ENCODE results near the gene ARHGAP6.
"Not testable (repeated sequence)": the region's sequence is repeated elsewhere in the genome, so short reads cannot be mapped to it uniquely, and the experiment has no call there.

The ARHGAP6 gene

GRCh38 chrX:11381464-11381863 is 284.3 kb downstream of the ARHGAP6 start:
- H3K4me1 Mint-ChIP-seq (ENCODE audit: low read depth in 2 of 2) = no peaks in the 10 kb centered on the region
- DNase-seq = no peak
- H3K27me3 Mint-ChIP-seq = no peaks in the 10 kb centered on the region
- H3K27ac Mint-ChIP-seq = no peak overlapping the region
- H3K4me3 Mint-ChIP-seq = no peak overlapping the region
- no peaks in the 10 kb centered on the region for H3K9me3 Mint-ChIP-seq
- no peaks in the 10 kb centered on the region for H3K36me3 Mint-ChIP-seq (ENCODE audit: insufficient read depth)
- no peak for ATAC-seq (replicated peaks)

GRCh38 chrX:11380187-11380844 is 285.4 kb downstream of the ARHGAP6 start:
- Mint-ChIP-seq H3K27ac (no peak overlapping the region), H3K4me3 (no peak overlapping the region), H3K27me3 (peaks cover 0 to 6% of the 10 kb centered on the region in 2 donors), H3K4me1 (ENCODE audit: low read depth in 2 of 2) (no peaks in the 10 kb centered on the region), H3K36me3 (ENCODE audit: insufficient read depth) (no peaks in the 10 kb centered on the region), H3K9me3 (no peaks in the 10 kb centered on the region)
- ATAC-seq (replicated peaks) = no peak
- no peak for DNase-seq

DNA sequence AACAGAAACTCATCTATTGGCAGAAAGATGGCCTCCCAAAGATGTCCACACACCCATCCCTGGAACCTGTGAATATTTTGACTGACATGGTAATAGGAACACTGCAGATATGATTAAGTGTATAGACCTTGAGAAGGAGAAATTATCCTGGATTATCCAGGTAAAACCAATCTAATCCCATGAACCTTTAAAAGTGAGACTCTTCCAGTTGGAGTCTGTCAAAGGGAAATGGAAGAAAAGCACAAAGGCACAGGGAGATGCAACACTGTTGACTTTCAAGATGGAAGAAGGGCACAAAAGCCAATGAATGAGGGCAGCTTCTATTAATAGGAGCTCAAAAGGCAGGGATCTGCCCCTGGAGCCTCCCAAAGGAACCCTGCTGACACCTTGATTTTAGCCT is 289.6 kb downstream of the ARHGAP6 start:
- DNase-seq (no peak), ATAC-seq (replicated peaks) (no peak)
- Mint-ChIP-seq H3K27ac (no peak overlapping the region), H3K4me1 (ENCODE audit: low read depth in 2 of 2) (no peaks in the 10 kb centered on the region), H3K4me3 (no peak overlapping the region), H3K27me3 (peaks cover 0 to 6% of the 10 kb centered on the region in 2 donors), H3K36me3 (ENCODE audit: insufficient read depth) (no peaks in the 10 kb centered on the region), H3K9me3 (no peaks in the 10 kb centered on the region)

DNA sequence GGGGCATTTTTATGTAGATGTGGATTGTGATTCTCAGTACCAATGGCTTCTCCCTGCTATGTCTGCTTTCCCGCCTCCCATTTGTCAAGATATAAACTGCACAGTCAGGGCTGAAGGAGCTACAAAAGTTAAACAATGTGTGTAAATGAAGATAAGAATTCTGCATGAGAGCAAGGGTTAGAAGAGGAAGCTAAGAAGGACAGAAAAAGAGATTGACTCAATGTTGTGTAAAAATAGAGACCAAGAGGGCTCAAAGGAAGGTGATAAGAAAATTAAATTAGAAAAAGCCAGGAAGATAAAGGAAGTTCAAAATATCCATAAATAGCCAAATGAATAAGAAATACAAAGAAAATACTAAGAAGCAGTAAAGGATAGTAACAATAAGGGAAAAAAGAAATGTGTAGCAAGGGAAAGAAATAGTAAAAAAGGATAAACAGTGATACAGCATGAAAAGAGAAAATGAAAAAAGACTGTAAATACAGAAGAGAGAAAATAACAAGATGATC is 290.1 kb downstream of the ARHGAP6 start:
- Mint-ChIP-seq H3K27me3 (peaks cover 0 to 6% of the 10 kb centered on the region in 2 donors), H3K27ac (no peak overlapping the region)
- DNase-seq = no peak

DNA sequence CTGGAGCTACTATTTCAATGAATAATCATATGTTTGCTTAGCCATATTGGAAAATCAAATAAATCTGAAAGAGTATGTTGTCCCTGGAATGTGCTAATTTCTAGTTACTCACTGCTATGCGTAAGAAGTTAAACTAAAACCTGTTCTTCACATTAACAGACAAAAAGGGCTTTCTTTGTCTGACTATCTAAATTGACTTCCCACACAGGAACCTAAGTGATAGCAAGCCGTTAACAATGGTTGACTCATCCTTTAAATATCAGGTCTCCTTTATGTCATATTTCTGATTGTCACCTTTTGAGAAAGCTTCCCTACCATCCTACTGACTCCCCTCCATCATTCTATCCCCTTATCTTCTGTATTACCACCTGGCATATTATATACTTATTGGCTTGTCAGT is 291.1 kb downstream of the ARHGAP6 start:
- Mint-ChIP-seq H3K27me3 (peaks cover 0 to 6% of the 10 kb centered on the region in 2 donors), H3K36me3 (ENCODE audit: insufficient read depth) (no peaks in the 10 kb centered on the region), H3K4me1 (ENCODE audit: low read depth in 2 of 2) (no peaks in the 10 kb centered on the region), H3K4me3 (no peak overlapping the region), H3K27ac (no peak overlapping the region), H3K9me3 (no peaks in the 10 kb centered on the region)
- ATAC-seq (replicated peaks) (no peak), DNase-seq (no peak)

More for the DNA sequence above, 290.1 kb downstream of the ARHGAP6 start:
- Mint-ChIP-seq H3K4me1 (ENCODE audit: low read depth in 2 of 2) (no peaks in the 10 kb centered on the region), H3K9me3 (no peaks in the 10 kb centered on the region), H3K4me3 (no peak overlapping the region), H3K36me3 (ENCODE audit: insufficient read depth) (no peaks in the 10 kb centered on the region)
- ATAC-seq (replicated peaks) = no peak

DNA sequence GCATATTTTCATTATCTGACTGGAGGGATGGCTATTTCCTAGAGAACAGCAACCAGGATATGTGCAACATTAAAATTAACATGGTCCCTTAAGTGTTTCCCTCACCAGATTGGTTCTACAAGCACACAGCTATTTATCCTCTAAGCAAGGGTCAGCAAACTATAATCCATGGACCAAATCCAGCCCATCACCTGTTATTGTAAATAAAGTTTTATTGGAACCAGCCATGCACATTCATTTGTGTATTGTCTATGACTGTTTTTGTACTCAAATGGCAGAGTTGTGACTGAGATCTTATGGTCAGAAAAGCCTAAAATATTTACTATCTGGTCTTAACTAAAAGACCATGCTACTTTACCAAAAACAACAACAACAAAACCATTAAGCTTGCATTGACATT is 294.6 kb downstream of the ARHGAP6 start:
- ATAC-seq (replicated peaks) = no peak
- Mint-ChIP-seq H3K4me1 (ENCODE audit: low read depth in 2 of 2) (no peaks in the 10 kb centered on the region), H3K4me3 (no peak overlapping the region), H3K27me3 (peaks cover 0 to 5% of the 10 kb centered on the region in 2 donors), H3K9me3 (peaks cover 0 to 3% of the 10 kb centered on the region in 2 donors), H3K27ac (no peak overlapping the region), H3K36me3 (ENCODE audit: insufficient read depth) (no peaks in the 10 kb centered on the region)
- DNase-seq = no peak

DNA sequence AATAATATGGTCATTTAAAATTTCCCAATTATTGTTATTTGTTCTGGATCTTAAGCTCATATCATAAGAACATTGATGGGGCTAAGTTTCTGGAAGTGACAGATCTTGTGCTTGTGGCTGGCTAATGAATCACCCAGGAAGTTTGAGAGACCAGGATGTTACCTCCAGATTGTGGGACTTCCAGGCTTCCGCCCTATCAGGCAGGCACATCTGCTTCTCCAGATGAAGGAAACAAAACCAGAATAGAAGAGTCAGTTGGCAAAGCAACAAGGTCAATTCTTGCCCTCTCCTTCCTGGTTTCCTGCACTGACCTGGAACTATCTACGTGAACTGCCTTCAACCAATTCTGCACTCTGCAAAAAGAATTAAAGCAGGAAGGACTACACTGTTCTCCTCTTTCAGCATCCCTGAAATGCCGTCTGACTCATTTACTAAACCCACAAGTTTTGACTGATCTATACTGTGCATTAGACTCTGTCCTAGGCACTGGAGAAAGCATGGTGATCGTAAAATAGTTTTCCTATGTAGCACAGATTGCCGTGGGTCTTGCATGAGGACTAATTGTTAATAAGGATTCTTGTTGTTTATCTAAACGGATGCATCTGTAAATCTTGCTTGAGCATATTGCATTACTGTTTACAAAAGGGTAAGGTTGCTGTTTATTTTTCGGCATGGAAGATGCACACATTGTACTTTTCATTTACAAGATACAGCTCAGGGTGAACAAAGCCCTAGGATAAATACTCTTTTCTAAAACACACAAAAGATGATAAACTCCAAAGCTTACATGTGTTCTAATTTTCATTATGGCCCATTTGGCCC is 297.9 kb downstream of the ARHGAP6 start:
- no peak overlapping the region for H3K4me3 Mint-ChIP-seq
- H3K9me3 Mint-ChIP-seq = peaks cover 0 to 3% of the 10 kb centered on the region in 2 donors
- H3K27me3 Mint-ChIP-seq = no peaks in the 10 kb centered on the region
- no peak overlapping the region for H3K27ac Mint-ChIP-seq
- no peak for ATAC-seq (replicated peaks)
- no peak for DNase-seq
- no peaks in the 10 kb centered on the region for H3K4me1 Mint-ChIP-seq (ENCODE audit: low read depth in 2 of 2)
- no peaks in the 10 kb centered on the region for H3K36me3 Mint-ChIP-seq (ENCODE audit: insufficient read depth)

GRCh38 chrX:11366998-11367595 is 298.6 kb downstream of the ARHGAP6 start:
- peaks cover 0 to 3% of the 10 kb centered on the region in 2 donors for H3K9me3 Mint-ChIP-seq
- no peak for DNase-seq
- H3K4me1 Mint-ChIP-seq (ENCODE audit: low read depth in 2 of 2) = no peaks in the 10 kb centered on the region
- no peak overlapping the region for H3K4me3 Mint-ChIP-seq
- no peaks in the 10 kb centered on the region for H3K36me3 Mint-ChIP-seq (ENCODE audit: insufficient read depth)
- no peaks in the 10 kb centered on the region for H3K27me3 Mint-ChIP-seq
- H3K27ac Mint-ChIP-seq = no peak overlapping the region
- ATAC-seq (replicated peaks) = no peak

DNA sequence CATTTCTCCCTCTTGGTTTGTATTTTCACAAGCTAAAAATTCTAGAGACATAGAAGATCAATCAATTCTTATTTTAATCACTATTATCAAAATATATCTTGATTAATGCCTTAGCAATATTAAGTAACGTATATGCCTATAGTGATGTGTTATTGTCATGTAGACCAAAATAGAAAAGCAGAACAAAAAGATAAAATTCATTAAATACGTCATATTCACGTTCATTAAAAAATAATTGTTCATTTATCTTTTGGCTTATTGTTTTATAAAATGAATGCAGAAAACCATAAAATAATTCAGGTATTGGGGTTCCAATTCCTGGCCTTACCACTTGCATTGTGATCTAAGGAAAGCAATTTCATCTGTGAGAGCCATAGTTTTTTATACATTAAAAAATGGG is 300.3 kb downstream of the ARHGAP6 start:
- no peaks in the 10 kb centered on the region for H3K4me1 Mint-ChIP-seq (ENCODE audit: low read depth in 2 of 2)
- no peak overlapping the region for H3K27ac Mint-ChIP-seq
- peaks cover 0 to 3% of the 10 kb centered on the region in 2 donors for H3K9me3 Mint-ChIP-seq
- no peak overlapping the region for H3K4me3 Mint-ChIP-seq
- ATAC-seq (replicated peaks) (no peak), DNase-seq (no peak)
- no peaks in the 10 kb centered on the region for H3K36me3 Mint-ChIP-seq (ENCODE audit: insufficient read depth)
- no peaks in the 10 kb centered on the region for H3K27me3 Mint-ChIP-seq

- no peak overlapping the region for H3K27ac Mint-ChIP-seq
- H3K27me3 Mint-ChIP-seq = no peaks in the 10 kb centered on the region
- no peaks in the 10 kb centered on the region for H3K36me3 Mint-ChIP-seq (ENCODE audit: insufficient read depth)
- H3K4me3 Mint-ChIP-seq = no peak overlapping the region
- H3K4me1 Mint-ChIP-seq (ENCODE audit: low read depth in 2 of 2) = no peaks in the 10 kb centered on the region
- DNase-seq = no peak
- peaks cover 0 to 3% of the 10 kb centered on the region in 2 donors for H3K9me3 Mint-ChIP-seq
- no peak for ATAC-seq (replicated peaks)
Measured at GRCh38 chrX:11364835-11365234, 300.9 kb downstream of the ARHGAP6 start.

DNA sequence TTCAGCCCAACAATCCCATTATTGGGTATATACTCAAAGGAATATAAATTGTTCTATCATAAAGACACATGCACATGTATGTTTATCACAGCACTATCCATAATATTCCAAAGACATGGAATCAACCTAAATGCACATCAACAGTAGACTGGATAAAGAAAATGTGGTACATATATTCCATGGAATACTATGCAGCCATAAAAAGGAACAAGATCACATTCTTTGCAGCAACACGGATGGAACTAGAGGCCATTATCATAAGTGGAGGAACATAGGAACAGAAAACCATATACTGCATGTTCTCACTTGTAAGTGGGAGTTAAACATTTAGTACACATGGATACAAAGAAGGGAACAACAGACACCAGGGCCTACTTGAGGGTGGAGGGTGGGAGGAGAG is 301.9 kb downstream of the ARHGAP6 start:
- not testable (repeated sequence) for H3K9me3 Mint-ChIP-seq; H3K4me3 Mint-ChIP-seq; H3K4me1 Mint-ChIP-seq (ENCODE audit: low read depth in 2 of 2); H3K27ac Mint-ChIP-seq; ATAC-seq (replicated peaks); H3K27me3 Mint-ChIP-seq; H3K36me3 Mint-ChIP-seq (ENCODE audit: insufficient read depth); DNase-seq

- Mint-ChIP-seq H3K36me3 (ENCODE audit: insufficient read depth) (no peaks in the 10 kb centered on the region), H3K9me3 (peaks cover 0 to 3% of the 10 kb centered on the region in 2 donors), H3K4me3 (no peak overlapping the region), H3K4me1 (ENCODE audit: low read depth in 2 of 2) (no peaks in the 10 kb centered on the region), H3K27me3 (no peaks in the 10 kb centered on the region), H3K27ac (no peak overlapping the region)
- DNase-seq (no peak), ATAC-seq (replicated peaks) (peak; percentile 22)
Measured at GRCh38 chrX:11363069-11363594, 302.6 kb downstream of the ARHGAP6 start.

- H3K4me3 Mint-ChIP-seq; H3K27me3 Mint-ChIP-seq; H3K9me3 Mint-ChIP-seq; H3K4me1 Mint-ChIP-seq (ENCODE audit: low read depth in 2 of 2); H3K27ac Mint-ChIP-seq; H3K36me3 Mint-ChIP-seq (ENCODE audit: insufficient read depth); ATAC-seq (replicated peaks); DNase-seq: not testable (repeated sequence)
Measured at GRCh38 chrX:11361666-11362065, 304.1 kb downstream of the ARHGAP6 start.

Data from effector memory CD8-positive, alpha-beta T cell (primary cell).